TTC549 (cell line): ENCODE measurements around the gene PRCC.

ENCODE experiments used
- FAIRE-seq: peaks from 2 replicates; lab custom pipeline; 2012; peaks lifted over from hg19 to GRCh38; lab: Jason Lieb, UNC

Gene PRCC

DNA sequence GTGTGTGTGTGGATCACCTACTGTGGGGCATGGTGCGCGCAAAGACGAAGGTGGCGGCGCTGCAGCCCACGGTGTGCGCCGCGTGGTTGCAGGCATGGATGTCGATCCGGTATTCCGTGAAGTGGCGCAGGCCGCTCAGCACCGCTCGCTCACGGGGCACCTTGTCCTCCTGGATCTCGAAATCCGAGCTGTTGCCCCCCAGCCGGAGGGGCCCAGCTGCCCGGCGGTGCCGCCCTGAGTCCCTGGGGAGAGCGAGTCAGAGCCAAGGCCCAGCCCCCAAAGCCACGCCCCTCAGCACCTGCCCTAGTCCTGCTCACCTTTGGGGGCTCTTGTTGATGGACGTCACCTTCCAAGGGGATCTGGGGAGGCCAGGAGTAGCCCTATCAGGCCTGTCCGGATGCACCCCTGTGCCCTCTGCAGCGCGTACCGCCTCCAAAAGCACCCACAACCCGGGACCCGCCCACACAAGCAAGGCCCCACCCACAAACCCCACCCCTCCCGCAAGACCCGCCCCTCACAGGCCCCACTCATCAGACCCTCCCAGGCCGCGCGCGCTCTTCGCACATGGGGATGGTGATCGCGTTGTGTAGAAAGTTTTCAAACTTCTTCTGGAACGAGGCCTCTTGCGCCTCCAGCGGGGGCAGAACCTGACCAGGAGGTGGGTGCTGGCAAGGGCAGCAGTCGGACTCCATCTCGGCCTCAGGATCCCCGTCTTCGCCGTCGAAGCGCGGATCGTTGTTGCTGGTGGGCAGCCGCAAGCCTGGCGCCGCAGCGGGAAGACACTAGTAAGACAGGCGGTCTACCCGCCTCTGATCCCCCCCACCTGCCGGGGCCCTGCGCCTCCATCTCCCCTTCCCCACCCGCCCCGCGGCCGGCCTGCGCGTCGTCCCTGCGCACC, 78.0 kb downstream of the PRCC start:
- no peak for FAIRE-seq

DNA sequence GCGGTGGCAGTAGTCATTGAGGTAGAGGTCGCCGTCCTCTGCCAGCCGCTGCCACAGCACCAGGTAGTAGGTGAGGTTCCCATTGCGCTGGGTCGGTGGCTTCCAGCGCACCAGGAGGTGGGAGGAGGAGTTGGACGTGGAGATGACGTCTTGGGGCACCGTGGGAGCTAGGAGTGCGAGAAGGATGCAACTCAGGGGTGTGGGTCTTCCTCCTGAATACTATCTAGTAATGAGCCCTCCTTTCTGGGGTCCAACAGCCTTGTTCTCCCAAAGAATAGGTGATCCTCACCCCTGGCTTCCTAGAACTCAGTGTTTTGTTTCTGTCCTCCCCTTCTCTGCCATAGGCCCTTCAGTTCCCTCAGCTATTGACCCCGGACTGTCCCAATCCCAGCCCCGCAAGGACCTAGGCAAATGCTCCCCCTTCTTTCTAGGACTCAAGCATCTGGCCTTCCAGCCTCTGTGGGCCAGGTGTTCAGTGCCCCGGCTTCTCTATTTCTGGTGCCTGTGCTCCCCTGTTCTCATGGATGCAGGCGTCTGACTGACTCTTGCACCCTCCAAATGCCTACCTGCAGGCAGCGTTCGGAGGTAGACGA, 78.7 kb downstream of the PRCC start:
- FAIRE-seq, result no peak

DNA sequence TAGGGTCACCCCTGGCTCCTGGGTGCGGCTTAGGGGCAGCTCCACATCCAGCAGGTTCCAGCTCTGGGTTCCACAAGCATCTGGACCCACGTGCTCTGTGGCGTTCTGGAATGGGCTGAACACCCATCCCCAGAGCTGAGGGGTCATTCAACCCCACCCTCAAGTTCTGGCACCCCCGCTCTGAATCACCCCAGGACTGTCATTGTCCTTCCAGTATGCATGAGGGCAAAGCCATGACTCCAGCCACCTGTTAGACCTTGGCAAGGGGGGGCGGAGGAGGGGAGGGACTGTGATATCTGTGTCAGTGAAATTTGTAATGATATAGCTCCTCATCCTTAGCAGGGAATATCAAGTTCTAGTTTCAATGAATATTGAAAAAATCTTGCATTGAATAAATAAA, 79.3 kb downstream of the PRCC start:
- no peak for FAIRE-seq

DNA sequence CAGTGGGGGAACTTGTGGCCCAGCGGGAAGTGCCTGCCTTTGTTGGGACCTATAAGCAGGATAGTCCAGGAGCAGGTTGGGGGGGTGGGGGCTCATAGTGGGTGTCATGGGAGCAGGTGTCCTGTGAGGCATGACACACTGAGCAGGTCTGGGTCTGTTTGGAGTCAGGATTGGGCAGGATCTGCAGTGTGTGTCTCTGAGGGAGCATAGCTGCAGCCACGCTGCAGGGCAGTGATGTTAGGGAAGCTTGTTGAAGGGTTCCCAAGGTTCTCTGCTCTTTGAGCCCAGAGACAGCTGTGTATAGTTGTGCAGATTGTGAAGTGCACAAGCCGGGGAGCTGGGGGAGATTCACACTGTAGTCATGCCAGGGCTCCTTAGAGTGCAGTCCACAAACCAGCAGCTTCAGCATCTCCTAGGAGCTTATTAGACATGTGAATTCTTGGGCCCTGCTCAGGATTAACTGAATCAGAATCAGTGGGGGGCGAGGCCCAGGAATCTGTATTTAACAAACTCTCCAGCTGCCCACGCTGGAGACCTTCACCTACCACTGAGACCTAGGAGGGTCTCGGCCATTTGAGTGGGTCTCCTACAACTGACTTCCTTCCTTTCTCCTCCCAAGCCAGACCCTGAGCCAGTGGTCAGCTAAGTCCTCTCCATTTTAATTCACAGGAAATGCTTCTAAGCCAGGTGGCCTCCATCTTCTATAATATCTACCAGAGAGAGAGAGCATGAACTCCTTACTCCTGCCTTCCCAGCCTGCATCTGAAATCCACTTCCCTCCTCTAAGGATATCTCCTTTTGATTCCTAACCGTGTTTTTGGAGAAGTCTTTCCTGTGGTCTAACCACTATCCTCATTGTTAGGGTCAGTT, 80.5 kb downstream of the PRCC start:
- no peak for FAIRE-seq

DNA sequence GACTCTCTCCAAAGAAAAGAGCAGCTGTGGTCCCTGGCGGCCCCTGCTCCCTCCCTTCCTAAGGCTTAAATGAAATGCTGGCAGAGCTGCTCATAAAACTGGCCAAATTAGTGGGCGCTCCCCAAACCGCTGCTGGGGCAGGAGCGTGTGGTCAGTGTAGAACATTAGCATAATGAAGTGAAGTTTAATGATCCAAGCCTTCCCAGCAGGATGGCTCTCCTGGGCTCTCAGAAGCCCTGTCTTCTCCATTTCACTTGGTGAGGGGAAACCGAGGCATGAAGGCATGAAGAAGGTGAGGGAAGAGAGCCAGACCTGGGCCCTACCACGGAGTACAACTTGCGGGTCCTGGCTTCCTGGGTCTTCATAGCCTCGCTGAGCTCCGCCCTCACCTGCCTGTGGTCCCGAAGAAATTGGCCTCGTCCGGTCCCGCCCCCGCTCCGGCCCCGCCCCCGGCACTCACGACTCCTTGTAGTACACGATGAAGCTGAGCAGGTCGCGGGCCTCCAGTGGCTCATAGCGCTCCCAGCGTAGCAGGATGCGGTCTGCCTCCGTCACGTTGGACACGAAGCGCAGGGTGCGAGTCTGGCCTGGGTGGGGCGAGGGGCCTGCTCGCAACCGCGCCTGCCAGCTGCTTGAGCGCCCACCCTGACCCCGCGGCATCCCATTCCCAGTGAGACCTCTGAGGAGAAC, 81.3 kb downstream of the PRCC start:
- FAIRE-seq, result no peak

DNA sequence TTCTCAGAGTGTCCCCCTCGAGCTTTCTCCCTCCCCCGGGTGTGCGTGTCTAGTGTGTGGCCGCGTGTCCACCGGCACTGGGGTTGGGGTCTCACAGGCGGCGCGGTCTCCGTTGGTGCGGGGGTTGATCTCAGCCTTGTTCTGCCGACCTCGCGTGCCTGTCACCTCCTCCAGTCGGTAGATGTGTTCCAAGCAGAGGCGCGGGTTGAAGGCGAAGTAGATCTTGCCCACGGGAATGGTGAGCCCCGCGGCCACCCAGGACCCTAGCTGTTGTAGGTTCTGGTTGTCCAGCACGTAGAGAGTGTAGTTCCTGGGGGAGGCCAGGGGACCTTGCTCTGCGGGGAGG, 81.8 kb downstream of the PRCC start:
- FAIRE-seq, result no peak
